ENCODE measurements around the gene CLIC6.
"Not testable (repeated sequence)": the region's sequence is repeated elsewhere in the genome, so short reads cannot be mapped to it uniquely, and the experiment has no call there.

Gene CLIC6

GRCh38 chr21:34692458-34693020 lies 23.7 kb downstream of the CLIC6 start:
- DNase-seq (ENCODE audit: low read depth in 2 of 2) = no peak

- DNase-seq (ENCODE audit: low read depth in 2 of 2) = peak in 1 of 2 donors; percentile 39
Observed at GRCh38 chr21:34693192-34693810, 24.5 kb downstream of the CLIC6 start.

GRCh38 chr21:34695434-34695833 lies 26.6 kb downstream of the CLIC6 start:
- DNase-seq (ENCODE audit: low read depth in 2 of 2) = no peak

GRCh38 chr21:34696121-34696520 lies 27.3 kb downstream of the CLIC6 start:
- DNase-seq (ENCODE audit: low read depth in 2 of 2) = no peak

- DNase-seq (ENCODE audit: low read depth in 2 of 2) = no peak
Observed at GRCh38 chr21:34697826-34698225, 29.0 kb downstream of the CLIC6 start.

DNA sequence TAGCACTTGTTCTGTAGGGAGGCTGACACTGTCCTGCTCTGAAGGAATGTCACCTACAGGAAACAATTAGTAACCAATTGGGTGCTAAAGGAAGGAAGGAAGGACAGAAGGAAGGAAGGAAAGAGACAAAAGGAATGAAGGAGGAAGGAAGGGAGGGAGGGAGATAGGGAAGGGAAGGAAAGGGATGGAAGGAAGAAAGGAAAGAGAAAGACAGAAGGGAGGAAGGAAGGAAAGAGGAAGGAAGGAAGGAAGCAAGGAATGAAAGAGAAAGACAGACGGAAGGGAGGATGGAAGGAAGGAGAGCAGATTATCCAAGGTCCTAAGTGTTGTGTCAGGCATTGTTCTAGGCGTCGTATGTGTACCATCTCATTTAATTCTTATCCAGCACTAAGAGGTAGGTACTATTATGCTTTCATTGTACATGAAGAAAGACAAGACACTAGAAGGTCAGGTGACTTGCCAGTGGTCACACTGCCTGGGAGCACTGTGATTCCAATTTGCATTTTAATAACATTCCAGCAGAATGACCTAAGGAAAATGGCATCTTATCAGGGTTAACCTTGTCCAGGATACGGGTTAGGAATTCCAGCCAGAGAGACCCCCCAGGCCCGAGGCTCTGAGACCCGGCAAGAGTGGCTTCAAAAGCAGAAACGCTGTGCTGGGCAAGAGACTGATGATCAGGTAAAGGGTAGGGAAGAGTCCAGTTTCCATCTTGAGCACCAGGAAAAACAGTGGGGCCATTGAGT lies 29.6 kb downstream of the CLIC6 start:
- no peak for DNase-seq (ENCODE audit: low read depth in 2 of 2)

GRCh38 chr21:34700605-34701004 lies 31.8 kb downstream of the CLIC6 start:
- no peak for DNase-seq (ENCODE audit: low read depth in 2 of 2)

DNA sequence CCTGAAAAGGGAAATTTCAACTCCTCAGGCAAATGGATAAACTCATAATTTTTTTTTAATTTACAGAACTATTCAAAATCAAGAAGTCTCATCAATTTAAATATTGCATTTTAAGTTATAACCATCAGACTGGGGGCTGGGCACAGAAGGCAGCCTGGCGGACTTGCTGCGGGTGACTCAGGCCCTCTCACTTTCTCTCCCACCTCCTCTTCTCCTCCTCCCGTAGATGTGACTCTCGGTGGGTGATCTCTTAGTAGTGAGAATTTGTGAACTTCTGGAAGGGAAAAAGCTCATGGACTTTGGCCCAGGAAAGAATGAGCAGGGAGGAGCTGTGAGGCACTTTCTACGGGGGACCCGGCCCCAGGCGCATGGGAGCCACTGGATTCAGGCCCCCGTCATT lies 32.9 kb downstream of the CLIC6 start:
- no peak for DNase-seq (ENCODE audit: low read depth in 2 of 2)

DNA sequence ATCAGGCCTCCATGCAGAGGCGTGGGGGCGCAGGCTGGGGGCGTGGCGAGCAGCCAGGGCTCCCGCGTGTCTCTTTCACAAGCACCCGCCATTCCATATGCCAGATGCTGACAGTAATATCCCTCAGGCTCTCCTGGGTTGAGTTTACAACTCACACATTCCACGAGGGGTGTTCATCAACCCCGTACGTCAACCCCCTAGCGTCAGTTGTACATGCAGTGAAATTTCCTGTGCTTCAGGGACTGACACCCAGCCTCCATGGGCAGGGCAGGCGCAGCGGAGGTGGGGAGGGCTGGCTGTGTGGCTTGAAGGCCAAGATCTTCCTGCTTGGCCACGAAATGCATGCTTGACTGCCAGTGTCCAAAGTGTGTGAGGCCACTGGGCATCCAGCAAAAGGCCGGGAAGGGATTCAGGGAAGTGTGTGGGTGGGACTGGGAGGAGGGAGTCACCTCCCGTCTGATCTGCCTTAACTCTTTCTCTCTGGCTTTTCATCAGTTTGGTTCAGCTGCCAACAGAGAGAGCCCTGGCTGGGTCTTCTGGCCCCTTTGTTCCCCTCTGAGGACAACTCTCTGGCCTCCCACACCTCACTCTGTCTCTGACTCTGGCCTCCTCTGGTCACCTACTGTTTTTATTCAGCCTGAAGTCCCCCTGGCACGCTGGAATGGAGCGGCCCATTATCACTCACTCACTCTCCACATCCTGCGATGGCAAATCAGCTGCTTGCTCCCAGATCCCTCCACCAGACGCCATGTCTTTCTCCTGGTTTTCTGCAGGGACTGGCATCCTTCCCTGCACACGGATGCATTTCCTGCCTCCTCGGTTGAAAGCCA lies 33.8 kb downstream of the CLIC6 start:
- no peak for DNase-seq (ENCODE audit: low read depth in 2 of 2)

- DNase-seq (ENCODE audit: low read depth in 2 of 2) = no peak
Observed at GRCh38 chr21:34703571-34703970, 34.8 kb downstream of the CLIC6 start.

- no peak for DNase-seq (ENCODE audit: low read depth in 2 of 2)
Observed at GRCh38 chr21:34704119-34704518, 35.3 kb downstream of the CLIC6 start.

GRCh38 chr21:34705011-34705410 lies 36.2 kb downstream of the CLIC6 start:
- DNase-seq (ENCODE audit: low read depth in 2 of 2) = no peak

- DNase-seq (ENCODE audit: low read depth in 2 of 2) = no peak
Observed at GRCh38 chr21:34706337-34706736, 37.5 kb downstream of the CLIC6 start.

DNA sequence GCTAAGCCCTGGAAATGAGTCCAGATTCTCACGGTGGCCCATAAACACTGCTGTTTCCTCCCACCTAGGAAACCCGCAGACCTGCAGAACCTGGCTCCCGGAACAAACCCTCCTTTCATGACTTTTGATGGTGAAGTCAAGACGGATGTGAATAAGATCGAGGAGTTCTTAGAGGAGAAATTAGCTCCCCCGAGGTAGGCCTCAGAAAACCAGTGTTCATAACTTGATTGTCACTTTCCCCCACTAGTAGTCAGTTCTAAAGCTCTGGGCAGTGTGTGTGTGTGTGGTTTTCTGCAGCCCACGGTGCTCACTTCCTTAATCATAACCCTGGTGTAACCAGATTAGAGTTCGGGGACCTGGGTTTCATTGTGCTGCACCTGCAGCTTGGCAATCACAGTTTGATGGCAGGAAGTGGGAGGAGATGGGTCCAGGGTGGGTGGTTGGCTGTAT lies 39.1 kb downstream of the CLIC6 start:
- DNase-seq (ENCODE audit: low read depth in 2 of 2) = peak; percentile 29 to 47

DNA sequence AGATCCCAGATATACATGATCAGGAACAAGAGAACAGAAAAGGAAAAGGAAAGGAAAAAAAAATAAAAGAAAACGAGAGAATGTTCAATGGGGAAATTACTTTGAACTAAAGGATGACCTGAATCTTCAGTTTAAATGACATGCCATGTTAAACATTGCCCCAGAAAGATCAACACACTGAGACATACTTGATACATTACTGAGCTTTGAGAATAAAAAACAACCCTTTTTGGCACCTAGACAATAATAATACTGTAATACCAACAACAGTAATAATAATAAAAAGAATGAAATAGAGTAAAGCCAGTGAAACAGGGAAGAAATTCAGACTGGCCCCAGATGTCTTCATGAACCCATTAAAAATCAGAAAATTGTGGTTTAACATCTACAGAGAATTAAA lies 44.8 kb downstream of the CLIC6 start:
- DNase-seq (ENCODE audit: low read depth in 2 of 2) = no peak

- no peak for DNase-seq (ENCODE audit: low read depth in 2 of 2)
Observed at GRCh38 chr21:34715518-34715917, 46.7 kb downstream of the CLIC6 start.

DNA sequence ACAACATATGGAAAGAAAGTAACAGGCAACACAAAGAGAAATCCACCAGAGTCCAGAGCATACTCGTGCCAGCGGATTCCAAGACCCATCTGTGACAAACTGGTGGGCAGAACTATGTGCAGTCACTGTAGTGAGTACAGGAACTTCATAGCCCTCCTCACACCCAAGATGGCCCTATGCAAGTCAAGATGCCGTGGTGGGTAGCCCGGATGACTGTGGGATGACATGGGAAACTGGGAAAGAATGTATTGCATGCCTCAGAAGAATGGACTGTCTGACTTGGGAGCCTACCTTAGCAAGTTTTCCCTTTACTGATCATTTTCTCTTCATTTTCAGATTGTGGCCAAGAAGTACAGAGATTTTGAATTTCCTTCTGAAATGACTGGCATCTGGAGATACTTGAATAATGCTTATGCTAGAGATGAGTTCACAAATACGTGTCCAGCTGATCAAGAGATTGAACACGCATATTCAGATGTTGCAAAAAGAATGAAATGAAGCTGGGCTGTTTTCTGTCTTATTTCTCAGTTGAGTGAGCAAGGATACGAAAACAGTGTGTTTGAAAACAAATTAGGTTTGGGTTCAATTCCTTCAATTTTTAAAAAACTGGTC lies 47.3 kb downstream of the CLIC6 start:
- no peak for DNase-seq (ENCODE audit: low read depth in 2 of 2)

GRCh38 chr21:34718529-34718928 lies 49.7 kb downstream of the CLIC6 start:
- not testable (repeated sequence) for DNase-seq (ENCODE audit: low read depth in 2 of 2)

- no peak for DNase-seq (ENCODE audit: low read depth in 2 of 2)
Observed at GRCh38 chr21:34722684-34723300, 54.0 kb downstream of the CLIC6 start.

GRCh38 chr21:34724131-34724856 lies 55.5 kb downstream of the CLIC6 start:
- no peak for DNase-seq (ENCODE audit: low read depth in 2 of 2)

DNA sequence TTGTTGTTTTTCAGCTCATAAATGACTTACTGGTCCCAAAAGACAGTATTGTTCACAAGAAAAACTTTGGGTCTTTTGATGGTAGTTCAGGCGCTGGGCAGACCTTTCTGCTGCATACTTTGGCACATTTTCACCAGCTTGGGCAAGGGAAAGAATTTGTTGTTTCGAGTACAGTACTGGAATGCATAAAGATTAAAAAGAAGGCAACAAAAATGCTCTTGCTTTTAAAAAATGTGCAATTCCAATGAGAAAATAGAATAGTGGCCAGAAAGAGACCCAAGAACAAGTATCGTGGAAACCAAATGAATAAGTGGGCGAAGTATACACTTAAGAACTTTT lies 56.0 kb downstream of the CLIC6 start:
- no peak for DNase-seq (ENCODE audit: low read depth in 2 of 2)

All from stimulated activated CD4-positive, alpha-beta T cell treated with anti-CD3 and anti-CD28 coated beads, Interleukin-4, amount 100 ng/mL, for 48 hours (primary cell).